Placental pericyte (primary cell): Measurements from ENCODE around the gene KIAA0753. TPM values are rescaled to one million over a fixed set of nuclear protein-coding genes. Genes with fewer than 3 reads are reported as not detected.
A peak's percentile ranks its signal among the peaks of the same experiment; 100 is the strongest.

Source experiments
- small RNA-seq: library from RNA; depleted of rRNA; stranded (forward); fragments of <200 nt; gene quantifications from one replicate; pipeline ENCODE3, GENCODE V24; 2012; ENCODE audit warnings: low replicate concordance
- total RNA-seq: library from RNA; depleted of rRNA; stranded (reverse); fragments of >200 nt; gene quantifications from 2 replicates; pipeline ENCODE4 v1.2.3, GENCODE V29; 2012

The KIAA0753 gene
- total RNA-seq = 17.1 and 17.3 TPM in 2 replicates

GRCh38 chr17:6640536-6641246 is at the start of gene KIAA0753, which contains the start of gene TXNDC17:
TSS of gene KIAA0753 (minus strand) at chr17:6640711. CDS start at chr17:6635103, 5,608 bp downstream.
TSS of gene TXNDC17 (plus strand) at chr17:6641060. CDS start at chr17:6641083, 23 bp downstream.

GRCh38 chr17:6651354-6651918 is 10.9 kb upstream of the KIAA0753 start, which contains the start of the genes C17orf100 and MED31:
TSS of gene C17orf100 (plus strand) at chr17:6651762. CDS start at chr17:6651914, 152 bp downstream.
TSS of gene MED31 (minus strand) at chr17:6651605. CDS start at chr17:6651528, 77 bp downstream.

DNA sequence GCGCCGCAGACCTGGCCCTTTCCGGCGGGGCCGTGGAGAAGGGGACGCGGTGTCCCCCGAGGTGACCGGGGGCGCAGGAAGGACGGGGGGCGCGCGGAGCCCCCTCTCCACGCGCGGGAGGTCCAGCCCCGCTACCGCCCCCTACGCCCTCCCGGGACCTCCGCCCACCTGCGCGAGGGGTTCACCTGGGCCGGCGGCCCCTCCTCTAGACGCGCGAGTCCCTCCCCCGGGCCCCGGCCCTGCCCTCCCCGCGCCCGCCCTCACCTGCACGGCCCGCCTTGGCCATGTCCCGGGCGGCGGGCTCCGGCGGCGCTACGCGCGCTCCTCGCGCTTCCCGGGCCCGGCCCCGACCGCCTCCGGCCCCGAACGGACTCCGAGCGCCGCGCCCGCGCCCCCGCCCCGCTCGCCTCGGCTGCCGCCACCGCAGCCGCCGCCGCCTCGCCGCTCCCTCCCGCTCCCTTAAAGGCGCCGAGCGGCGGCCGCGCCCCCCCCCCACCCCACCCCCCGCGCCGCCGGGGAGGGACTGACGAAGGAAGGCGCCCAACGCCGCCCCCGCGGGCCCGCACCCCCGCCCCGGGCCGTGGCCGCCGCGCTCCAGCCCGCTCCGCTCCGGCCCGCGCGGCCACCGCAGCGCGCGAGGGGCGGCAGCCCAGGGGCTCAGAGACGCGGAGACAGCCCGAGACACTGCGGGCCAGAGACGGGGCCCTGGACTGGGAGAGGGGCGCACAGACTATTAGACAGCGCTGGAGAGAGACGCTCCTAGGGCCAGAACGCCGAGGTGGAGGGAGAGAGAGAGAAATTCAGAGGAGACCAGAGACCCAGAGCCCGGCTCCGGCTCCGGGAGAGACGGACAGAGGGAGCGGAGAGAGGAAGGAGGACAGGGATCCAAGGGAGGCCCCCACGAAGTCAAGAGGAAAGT is 84.1 kb downstream of the KIAA0753 start, which contains the start of gene PITPNM3:
TSS of gene PITPNM3 (minus strand) at position 435 of the 919 bp plus-strand sequence. CDS start at position 286, 149 bp downstream.

Small RNAs within 50 kb of the gene (small RNA-seq; reads per million reads assigned to genes)
- gene MIR4520-1 (not detected), gene RNA5SP435 (0.59 reads per million, percentile 24 among the genes with 10 or more reads in this experiment)

Other genes starting within 250 kb of the KIAA0753 start
- not detected in 2 replicates for gene AIPL1, start 205.6 kb downstream of the KIAA0753 start, total RNA-seq
- 0.22 and 24.6 TPM in 2 replicates for gene PIMREG, start 196.3 kb downstream of the KIAA0753 start, total RNA-seq
- 0.43 and 0.44 TPM in 2 replicates for gene PITPNM3, start 84.2 kb downstream of the KIAA0753 start, total RNA-seq
- gene TXNDC17, start 349 bp upstream of the KIAA0753 start, total RNA-seq = 47.3 and 68.9 TPM in 2 replicates
- 7.2 and 8.4 TPM in 2 replicates for gene MED31, start 10.9 kb upstream of the KIAA0753 start, total RNA-seq
- gene C17orf100, start 11.1 kb upstream of the KIAA0753 start, total RNA-seq = 1.1 TPM in 1 of 2 replicates, not detected in the other
- under 0.01 TPM in 1 of 2 replicates, not detected in the other for gene SLC13A5, start 72.7 kb upstream of the KIAA0753 start, total RNA-seq
- gene XAF1, start 115.3 kb upstream of the KIAA0753 start, total RNA-seq = 41.4 and 108 TPM in 2 replicates
- 0.22 TPM in 1 of 2 replicates, not detected in the other for gene FBXO39, start 135.5 kb upstream of the KIAA0753 start, total RNA-seq
- not detected in 2 replicates for gene TEKT1, start 191.0 kb upstream of the KIAA0753 start, total RNA-seq